ENCODE measurements around the gene NXPH1.

NXPH1 gene

DNA sequence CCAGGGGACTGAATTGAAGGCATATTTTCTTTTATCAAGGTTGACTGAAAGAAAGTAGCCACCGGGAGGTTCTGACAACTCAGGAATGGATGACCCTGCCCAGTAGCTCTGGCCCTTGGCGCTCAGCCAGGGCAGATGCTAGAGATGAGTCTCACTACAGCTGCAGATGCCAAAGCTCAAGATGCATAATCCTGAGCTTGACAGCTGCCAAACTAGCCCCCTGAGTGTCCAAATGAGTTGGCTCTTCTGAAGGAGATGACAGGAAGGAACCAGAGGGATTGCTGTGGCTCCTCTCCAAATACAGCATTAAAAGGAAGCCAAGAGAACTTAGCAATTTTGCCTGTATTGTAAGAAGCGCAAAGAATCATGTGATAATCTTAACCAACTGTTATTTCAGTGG is 78.4 kb downstream of the NXPH1 start:
- no peaks in the 10 kb centered on the region for H3K9me3 Mint-ChIP-seq (ENCODE audit: low read depth)

DNA sequence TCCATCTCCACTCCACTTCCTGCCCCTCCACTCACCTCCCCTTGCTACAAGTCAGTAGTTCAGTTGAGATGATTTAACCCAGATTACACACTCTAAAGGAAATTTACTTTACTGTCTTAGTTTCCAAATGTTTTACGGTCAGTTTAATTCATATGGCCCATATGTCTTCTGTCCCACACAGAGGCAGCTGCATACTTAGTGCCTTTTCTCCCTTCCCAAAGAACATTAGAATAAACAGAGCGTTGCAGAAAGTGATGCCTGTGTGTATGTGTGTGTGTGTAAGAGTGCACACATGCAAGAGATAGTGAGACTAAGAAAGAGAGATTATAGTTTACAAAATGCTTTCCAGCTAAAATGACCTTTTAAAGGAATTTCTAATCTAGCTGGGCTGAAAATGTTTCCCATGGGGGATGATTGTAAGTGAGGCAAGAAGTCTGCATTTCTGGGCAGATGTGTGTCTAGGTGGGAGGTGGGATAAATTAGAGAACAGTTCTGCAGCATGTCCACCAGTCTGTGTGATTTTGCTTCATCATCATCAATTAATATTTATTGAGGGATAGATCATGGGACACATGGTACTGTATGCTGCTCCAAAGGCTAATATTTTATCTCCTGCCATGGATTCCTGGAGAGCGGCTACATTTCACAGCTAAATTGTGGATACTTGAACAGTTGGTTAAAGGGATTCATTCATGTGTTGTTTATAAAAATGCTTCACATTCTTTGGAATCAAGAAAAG is 81.5 kb downstream of the NXPH1 start:
- Mint-ChIP-seq H3K9me3 (ENCODE audit: low read depth) (no peaks in the 10 kb centered on the region), H3K27ac (no peak overlapping the region), H3K36me3 (no peaks in the 10 kb centered on the region), H3K27me3 (no peaks in the 10 kb centered on the region), H3K4me3 (no peak overlapping the region), H3K4me1 (ENCODE audit: low read depth) (no peaks in the 10 kb centered on the region)

More for the DNA sequence above, 78.4 kb downstream of the NXPH1 start:
- Mint-ChIP-seq H3K4me1 (ENCODE audit: low read depth) (no peaks in the 10 kb centered on the region), H3K27me3 (peaks cover 2% of the 10 kb centered on the region), H3K27ac (no peak overlapping the region), H3K36me3 (no peaks in the 10 kb centered on the region), H3K4me3 (no peak overlapping the region)

DNA sequence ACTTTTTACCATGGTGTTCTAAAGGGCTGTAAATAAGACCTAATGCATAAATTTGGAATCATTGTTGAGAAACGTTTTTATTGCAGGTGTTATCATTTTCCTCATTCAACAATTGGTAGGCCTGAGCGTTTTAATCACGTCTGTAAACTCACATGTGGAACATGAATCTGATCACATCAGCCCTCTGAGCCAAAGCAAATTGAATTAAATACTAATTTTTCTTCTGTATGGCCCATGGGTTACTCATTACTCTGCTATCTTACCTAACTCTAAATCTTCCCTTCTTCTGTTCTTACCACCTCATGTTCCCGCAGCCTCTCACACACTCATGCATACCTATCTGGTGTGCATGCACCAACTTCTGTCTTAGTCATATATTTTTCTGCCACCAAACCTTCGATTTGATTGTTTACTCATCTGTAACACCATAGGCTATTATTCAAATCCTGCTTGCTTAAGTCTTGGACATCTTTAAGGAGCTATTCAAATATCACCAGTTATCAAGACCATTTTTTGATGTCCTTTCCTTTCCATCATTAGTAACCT is 82.3 kb downstream of the NXPH1 start:
- no peaks in the 10 kb centered on the region for H3K4me1 Mint-ChIP-seq (ENCODE audit: low read depth)
- H3K27me3 Mint-ChIP-seq = no peaks in the 10 kb centered on the region
- no peaks in the 10 kb centered on the region for H3K36me3 Mint-ChIP-seq
- no peaks in the 10 kb centered on the region for H3K9me3 Mint-ChIP-seq (ENCODE audit: low read depth)
- no peak overlapping the region for H3K4me3 Mint-ChIP-seq
- H3K27ac Mint-ChIP-seq = no peak overlapping the region

DNA sequence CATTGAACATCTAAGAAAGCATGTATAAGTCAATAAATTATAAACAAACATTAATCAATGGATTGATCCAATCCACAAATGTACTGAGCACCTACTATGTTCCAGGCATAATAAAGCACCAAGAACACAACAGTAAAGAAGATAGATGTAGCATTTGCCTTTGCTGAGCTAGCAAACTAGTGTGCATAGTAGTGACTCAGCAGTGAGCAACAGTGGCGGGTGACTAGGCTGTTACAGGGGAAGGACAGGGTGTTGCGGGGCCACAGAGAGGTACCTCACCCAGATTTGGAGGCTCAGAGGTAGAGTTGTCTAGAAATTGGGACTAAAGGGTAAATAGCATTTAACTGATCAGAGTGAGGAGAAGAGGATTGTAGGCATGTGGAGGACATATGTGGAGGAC is 83.6 kb downstream of the NXPH1 start:
- no peaks in the 10 kb centered on the region for H3K4me1 Mint-ChIP-seq (ENCODE audit: low read depth)
- H3K36me3 Mint-ChIP-seq = no peaks in the 10 kb centered on the region

DNA sequence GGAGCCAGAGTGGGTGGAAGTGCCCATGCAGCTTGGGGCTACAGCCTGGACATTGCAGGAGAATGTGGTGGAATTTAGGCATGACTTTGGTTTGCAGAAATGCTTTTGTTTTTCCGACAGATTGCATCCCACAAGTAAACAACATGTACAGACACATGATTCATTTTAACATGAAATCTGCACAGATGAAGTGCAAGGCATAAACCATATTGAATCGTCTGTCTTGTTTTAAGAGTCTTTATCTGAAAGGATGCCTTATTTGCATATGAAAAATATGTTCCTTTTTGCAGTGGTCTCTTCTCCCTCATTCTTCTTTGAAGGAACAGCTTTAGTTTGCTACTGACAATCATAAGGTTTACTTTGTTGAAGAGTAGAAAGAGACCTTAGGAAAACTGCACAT is 94.9 kb downstream of the NXPH1 start:
- Mint-ChIP-seq H3K27me3 (no peaks in the 10 kb centered on the region), H3K27ac (no peak overlapping the region), H3K36me3 (no peaks in the 10 kb centered on the region), H3K4me1 (ENCODE audit: low read depth) (no peaks in the 10 kb centered on the region), H3K4me3 (no peak overlapping the region), H3K9me3 (ENCODE audit: low read depth) (peaks cover 7% of the 10 kb centered on the region)

More for the DNA sequence above, 83.6 kb downstream of the NXPH1 start:
- Mint-ChIP-seq H3K4me3 (no peak overlapping the region), H3K27ac (no peak overlapping the region), H3K9me3 (ENCODE audit: low read depth) (no peaks in the 10 kb centered on the region), H3K27me3 (no peaks in the 10 kb centered on the region)

DNA sequence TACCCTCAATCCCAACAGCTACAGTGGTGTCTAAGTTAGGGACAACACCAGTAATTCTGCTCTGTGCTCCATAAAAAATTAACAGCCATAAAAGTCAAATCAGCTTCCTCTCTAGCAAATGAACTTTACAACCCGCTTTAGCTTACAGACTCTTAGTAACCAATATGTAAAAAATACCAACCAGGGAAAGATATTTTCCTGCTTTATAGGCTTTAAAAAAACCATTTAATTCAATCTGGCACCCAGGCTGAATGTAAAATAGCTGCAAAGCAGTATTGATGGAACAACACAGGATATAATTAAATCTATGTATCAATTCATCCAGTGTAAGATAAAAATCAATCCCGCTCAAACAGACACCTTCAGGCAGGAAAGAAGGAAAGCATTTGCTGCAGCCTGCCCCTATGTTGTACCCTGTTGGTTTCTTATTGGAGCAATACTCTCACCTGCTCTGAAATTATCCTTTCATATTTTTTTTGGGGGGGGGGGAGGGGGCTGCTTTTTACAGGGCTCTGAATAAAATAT is 98.6 kb downstream of the NXPH1 start:
- no peak overlapping the region for H3K27ac Mint-ChIP-seq
- H3K27me3 Mint-ChIP-seq = no peaks in the 10 kb centered on the region
- H3K4me3 Mint-ChIP-seq = no peak overlapping the region

DNA sequence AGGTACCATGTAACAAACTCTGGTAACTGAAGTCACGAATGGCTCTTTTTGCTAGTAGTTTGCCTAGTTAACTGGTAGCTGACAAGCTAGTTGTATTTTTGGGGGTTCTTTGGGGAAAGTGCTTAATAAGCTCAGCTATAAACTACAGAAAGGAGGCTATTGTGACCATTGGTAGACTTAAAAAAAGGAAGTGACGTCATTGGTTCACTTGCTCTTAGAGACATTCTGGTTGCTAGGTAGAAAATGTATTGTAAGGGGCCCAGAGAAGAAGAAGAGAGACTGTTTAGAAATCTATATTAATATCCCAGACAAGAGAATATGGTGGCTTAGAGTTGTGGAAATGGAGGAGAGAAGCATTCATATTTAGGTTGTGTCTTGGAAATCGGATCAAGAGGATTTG is 103.0 kb downstream of the NXPH1 start:
- H3K4me1 Mint-ChIP-seq (ENCODE audit: low read depth) = no peaks in the 10 kb centered on the region
- no peak overlapping the region for H3K27ac Mint-ChIP-seq
- H3K4me3 Mint-ChIP-seq = no peak overlapping the region
- H3K9me3 Mint-ChIP-seq (ENCODE audit: low read depth) = no peaks in the 10 kb centered on the region
- H3K36me3 Mint-ChIP-seq = no peaks in the 10 kb centered on the region
- no peaks in the 10 kb centered on the region for H3K27me3 Mint-ChIP-seq

More for the DNA sequence above, 98.6 kb downstream of the NXPH1 start:
- H3K4me1 Mint-ChIP-seq (ENCODE audit: low read depth) = no peaks in the 10 kb centered on the region
- H3K9me3 Mint-ChIP-seq (ENCODE audit: low read depth) = no peaks in the 10 kb centered on the region
- no peaks in the 10 kb centered on the region for H3K36me3 Mint-ChIP-seq

DNA sequence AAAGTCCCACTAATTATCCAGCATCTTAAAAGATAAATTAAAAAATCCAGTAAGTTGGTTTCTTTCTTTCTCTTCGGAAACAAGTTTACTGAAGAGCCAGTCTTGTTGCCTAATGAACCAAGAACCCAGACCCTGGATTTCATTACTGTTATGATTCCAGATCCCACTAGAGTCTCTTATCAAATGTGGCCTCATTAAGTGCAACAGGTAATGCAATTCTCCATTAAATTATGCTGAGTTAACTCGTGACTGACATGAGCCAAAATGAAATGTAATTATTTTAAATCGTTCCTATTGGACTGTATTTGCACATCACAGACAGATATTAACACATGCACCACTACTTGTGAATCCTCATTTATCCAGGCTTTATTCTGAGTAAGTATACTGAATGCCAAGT is 115.6 kb downstream of the NXPH1 start:
- Mint-ChIP-seq H3K36me3 (no peaks in the 10 kb centered on the region), H3K27ac (no peak overlapping the region), H3K4me1 (ENCODE audit: low read depth) (no peaks in the 10 kb centered on the region), H3K27me3 (no peaks in the 10 kb centered on the region), H3K9me3 (ENCODE audit: low read depth) (peaks cover 3% of the 10 kb centered on the region), H3K4me3 (no peak overlapping the region)

DNA sequence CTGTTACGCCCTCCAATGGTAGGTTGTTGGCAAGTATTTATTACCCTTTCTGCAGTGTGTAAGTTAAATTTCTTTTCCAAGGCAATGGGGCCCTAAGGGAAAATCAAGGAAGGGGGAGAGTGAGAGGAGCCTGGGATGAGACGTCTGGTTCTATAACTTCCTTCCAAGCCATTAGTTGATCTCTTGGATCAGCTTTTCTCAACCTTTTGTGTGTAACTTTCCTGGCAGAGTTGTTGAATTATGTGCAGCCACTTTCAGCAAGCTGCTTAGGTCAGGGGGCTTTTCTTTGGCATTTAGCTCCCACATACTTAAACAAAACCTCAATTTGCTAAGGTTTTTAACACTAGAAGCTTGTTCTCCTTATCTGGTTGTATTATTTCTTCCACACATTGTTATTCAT is 127.1 kb downstream of the NXPH1 start:
- H3K36me3 Mint-ChIP-seq = no peaks in the 10 kb centered on the region

DNA sequence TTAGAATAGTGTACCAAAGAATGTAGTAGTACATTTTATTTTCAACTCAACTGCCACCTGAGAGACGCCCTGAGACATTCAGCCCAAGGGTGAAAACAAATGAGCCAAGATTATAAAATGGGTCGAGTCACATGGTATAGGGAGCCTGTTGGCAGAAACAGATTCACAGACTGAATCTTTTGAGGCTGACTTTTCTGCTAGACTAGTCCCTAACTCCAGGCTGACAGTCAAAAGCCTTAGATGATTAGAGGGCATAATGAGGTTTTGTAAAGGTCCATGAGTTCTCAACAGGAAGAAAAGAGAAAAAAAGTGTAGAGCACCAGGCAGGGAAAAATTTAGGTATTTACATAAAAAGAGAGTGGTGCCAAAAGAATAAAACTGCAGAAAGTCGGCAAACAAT is 128.0 kb downstream of the NXPH1 start:
- H3K27ac Mint-ChIP-seq = no peak overlapping the region
- no peaks in the 10 kb centered on the region for H3K36me3 Mint-ChIP-seq

More for the DNA sequence above, 127.1 kb downstream of the NXPH1 start:
- Mint-ChIP-seq H3K9me3 (ENCODE audit: low read depth) (no peaks in the 10 kb centered on the region), H3K27me3 (no peaks in the 10 kb centered on the region), H3K27ac (no peak overlapping the region), H3K4me1 (ENCODE audit: low read depth) (no peaks in the 10 kb centered on the region), H3K4me3 (no peak overlapping the region)

DNA sequence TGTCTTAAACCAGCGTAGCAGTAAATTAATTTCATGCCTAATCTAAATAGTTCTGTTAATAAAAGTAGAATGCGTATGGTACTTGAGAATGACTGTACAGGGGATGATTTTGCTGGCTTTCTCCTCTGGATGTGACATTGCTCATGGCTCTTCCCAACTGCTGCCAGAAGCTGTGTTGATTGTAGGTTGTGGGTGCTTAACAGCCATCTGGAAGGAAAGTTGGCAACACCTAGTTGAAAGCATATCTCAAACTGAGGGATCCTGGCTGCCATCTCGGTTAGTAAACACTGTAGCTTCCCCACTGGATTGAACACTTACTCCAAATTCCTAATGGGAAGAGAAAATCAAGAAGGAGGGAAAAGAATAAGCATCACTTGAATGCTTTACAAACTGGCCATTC is 130.9 kb downstream of the NXPH1 start:
- H3K36me3 Mint-ChIP-seq = no peaks in the 10 kb centered on the region
- H3K27me3 Mint-ChIP-seq = no peaks in the 10 kb centered on the region
- no peak overlapping the region for H3K27ac Mint-ChIP-seq
- H3K9me3 Mint-ChIP-seq (ENCODE audit: low read depth) = no peaks in the 10 kb centered on the region
- no peaks in the 10 kb centered on the region for H3K4me1 Mint-ChIP-seq (ENCODE audit: low read depth)
- no peak overlapping the region for H3K4me3 Mint-ChIP-seq

More for the DNA sequence above, 128.0 kb downstream of the NXPH1 start:
- Mint-ChIP-seq H3K4me3 (no peak overlapping the region), H3K9me3 (ENCODE audit: low read depth) (no peaks in the 10 kb centered on the region), H3K27me3 (no peaks in the 10 kb centered on the region), H3K4me1 (ENCODE audit: low read depth) (no peaks in the 10 kb centered on the region)

DNA sequence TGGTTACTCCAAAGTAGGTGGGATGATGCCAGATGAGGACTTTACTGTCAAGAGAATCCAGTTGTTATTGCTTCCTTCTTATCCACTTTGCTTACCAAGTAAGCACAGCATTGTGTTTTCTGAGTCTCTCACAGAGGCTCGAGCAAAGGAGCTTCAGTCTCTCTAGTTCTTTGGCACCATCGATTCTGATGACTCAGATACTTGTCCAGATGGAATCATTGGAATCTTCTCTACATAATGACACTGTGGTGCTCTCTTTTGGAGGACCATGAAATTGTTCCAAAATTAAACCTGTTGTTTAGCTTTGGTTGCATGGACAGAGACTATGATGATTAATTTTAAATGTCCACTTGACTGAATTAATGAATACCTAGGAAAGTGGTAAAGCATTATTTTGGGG is 132.6 kb downstream of the NXPH1 start:
- no peaks in the 10 kb centered on the region for H3K27me3 Mint-ChIP-seq
- H3K36me3 Mint-ChIP-seq = no peaks in the 10 kb centered on the region
- H3K4me3 Mint-ChIP-seq = no peak overlapping the region
- H3K27ac Mint-ChIP-seq = no peak overlapping the region
- H3K9me3 Mint-ChIP-seq (ENCODE audit: low read depth) = peaks cover under 1% of the 10 kb centered on the region
- no peaks in the 10 kb centered on the region for H3K4me1 Mint-ChIP-seq (ENCODE audit: low read depth)

DNA sequence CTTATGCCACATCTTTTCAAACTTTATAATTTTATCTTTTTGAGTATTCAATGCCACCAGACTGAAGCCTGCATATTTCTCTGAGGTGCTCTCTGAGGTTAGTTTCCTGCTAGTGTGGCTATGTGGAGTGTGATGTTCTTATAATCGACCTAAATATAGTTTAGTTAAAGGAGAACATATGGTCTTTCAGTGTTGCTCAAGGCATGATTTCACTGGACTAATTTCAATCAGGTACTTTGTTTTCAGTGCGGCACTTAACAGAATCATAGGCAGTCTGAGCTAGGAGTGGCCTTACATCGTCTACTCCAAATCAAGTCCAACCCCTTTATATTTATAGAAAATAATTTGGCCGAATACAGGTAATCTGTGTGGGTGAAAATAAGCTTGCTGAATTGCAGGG is 134.2 kb downstream of the NXPH1 start:
- H3K9me3 Mint-ChIP-seq (ENCODE audit: low read depth) = peaks cover 3% of the 10 kb centered on the region
- H3K36me3 Mint-ChIP-seq = no peaks in the 10 kb centered on the region
- H3K4me3 Mint-ChIP-seq = no peak overlapping the region
- H3K27me3 Mint-ChIP-seq = no peaks in the 10 kb centered on the region
- H3K4me1 Mint-ChIP-seq (ENCODE audit: low read depth) = no peaks in the 10 kb centered on the region
- H3K27ac Mint-ChIP-seq = no peak overlapping the region

DNA sequence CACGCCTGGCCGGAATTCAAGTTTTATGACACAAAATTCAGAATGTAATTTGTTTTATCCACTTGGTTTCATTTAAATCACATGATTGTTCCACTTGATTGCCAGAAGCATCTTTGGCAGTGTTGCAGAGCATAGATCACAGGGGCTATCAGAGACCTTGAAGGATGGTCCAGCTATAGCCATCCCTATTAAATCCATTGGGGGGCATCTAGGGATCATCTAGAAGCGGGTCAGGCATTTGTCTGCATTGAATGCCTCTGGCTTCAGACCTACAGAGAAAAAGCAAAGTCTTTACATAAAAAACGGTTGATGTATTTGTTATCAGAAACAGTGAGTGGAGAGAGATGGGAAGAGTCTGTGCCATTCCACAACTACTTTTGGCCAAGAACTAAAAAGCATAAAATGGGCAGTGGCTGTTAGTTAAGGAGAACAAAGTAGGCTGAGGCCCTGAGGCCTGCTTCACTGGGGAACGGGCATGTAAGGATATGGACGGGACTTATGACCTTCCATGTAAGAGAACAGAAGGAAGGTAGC is 146.3 kb downstream of the NXPH1 start:
- Mint-ChIP-seq H3K36me3 (no peaks in the 10 kb centered on the region), H3K4me1 (ENCODE audit: low read depth) (no peaks in the 10 kb centered on the region), H3K27ac (no peak overlapping the region), H3K9me3 (ENCODE audit: low read depth) (no peaks in the 10 kb centered on the region), H3K27me3 (no peaks in the 10 kb centered on the region), H3K4me3 (no peak overlapping the region)

DNA sequence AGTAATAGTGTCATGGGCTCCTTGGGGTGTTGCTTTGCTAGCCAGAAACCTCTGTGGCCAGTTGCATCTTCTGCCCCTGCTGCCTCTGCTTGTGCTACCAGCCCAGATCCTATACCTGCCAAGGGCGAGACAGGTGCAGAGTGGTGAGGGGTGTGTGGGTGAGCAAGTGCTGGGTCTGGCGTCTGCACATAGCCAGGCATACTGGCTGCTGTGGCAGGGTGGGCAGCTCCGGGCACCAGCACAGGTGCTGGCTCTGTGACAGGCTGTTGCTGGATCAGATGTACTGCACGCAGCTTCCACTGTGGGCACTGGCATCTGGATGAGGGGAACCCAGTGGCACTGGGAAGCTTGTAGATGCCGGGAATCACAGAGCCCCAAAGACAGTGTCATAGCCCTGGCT is 148.4 kb downstream of the NXPH1 start:
- Mint-ChIP-seq H3K9me3 (ENCODE audit: low read depth) (no peaks in the 10 kb centered on the region), H3K4me3 (no peak overlapping the region), H3K27ac (no peak overlapping the region), H3K27me3 (no peaks in the 10 kb centered on the region), H3K4me1 (ENCODE audit: low read depth) (no peaks in the 10 kb centered on the region), H3K36me3 (no peaks in the 10 kb centered on the region)
